ENCODE measurements around the gene ATOSB. TPM values are rescaled to one million over a fixed set of nuclear protein-coding genes. Genes with fewer than 3 reads are reported as not detected.

The ATOSB gene
- total and polyA plus RNA-seq, 9 of the 15 experiments (the other 6 are each of a cell fraction or from before 2014, with no cell fraction given) = 0.45 to 8.0 (median 4.2) TPM

DNA sequence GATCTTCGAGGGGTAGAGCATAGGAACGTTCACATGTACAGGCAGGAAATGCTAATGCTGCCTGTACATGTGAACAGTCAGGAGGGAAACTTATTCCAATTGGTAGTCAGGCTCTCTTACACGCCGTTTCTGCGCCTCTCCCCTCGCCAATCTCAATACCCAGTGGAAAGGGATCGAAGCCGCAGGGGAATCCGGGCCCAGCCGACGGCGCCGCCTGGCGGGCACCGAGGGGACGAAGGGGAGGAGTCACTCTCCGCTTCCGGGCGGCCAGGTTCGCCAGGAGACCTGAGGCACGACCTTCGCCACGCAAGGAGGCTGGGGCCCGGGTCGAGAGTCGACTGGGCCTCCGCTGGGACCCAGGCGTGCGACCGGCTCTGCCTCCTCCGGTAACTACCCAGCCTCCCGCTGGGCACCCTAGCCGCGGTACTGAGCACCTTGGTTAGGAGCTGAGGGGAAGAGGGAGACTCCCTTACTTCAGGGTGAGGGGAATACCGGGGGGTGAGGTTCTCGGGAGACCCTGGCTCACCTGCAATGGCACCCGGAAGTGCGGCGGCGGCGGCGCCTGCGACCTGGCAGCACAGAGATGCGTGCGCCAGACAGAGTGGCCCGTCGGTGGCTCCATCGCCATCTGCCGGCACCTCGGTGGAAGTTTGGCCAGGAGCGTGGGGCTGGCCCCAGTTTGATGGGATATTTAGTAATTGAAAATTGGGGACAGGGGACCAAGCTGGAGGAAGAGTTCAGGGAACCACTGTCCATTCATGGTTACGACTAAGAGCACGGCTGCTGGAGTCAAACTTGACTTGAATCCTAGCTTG, 19.4 kb downstream of the ATOSB start, which contains the start of gene PIGO (continued):
- no peak for TF ChIP-seq ZNF766 (CRISPR knock-in tag; conservative IDR thresholded peaks at IDR 0.05)
- TF ChIP-seq, protein P1, sequence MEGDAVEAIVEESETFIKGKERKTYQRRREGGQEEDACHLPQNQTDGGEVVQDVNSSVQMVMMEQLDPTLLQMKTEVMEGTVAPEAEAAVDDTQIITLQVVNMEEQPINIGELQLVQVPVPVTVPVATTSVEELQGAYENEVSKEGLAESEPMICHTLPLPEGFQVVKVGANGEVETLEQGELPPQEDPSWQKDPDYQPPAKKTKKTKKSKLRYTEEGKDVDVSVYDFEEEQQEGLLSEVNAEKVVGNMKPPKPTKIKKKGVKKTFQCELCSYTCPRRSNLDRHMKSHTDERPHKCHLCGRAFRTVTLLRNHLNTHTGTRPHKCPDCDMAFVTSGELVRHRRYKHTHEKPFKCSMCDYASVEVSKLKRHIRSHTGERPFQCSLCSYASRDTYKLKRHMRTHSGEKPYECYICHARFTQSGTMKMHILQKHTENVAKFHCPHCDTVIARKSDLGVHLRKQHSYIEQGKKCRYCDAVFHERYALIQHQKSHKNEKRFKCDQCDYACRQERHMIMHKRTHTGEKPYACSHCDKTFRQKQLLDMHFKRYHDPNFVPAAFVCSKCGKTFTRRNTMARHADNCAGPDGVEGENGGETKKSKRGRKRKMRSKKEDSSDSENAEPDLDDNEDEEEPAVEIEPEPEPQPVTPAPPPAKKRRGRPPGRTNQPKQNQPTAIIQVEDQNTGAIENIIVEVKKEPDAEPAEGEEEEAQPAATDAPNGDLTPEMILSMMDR (IDR thresholded peaks at IDR 0.05 in 2 of 3, conservative IDR thresholded peaks at IDR 0.05 in 1 of 3; ENCODE audit: insufficient read depth in 2 of 3, low read depth in 1 of 3, low read length in 3 of 3) = peak; percentile 78 to 85 (median 82)
- TF ChIP-seq SUPT5H (IDR thresholded peaks at IDR 0.05) = peak; percentile 86
- peak; percentile 68 for TF ChIP-seq HCFC1 (IDR thresholded peaks at IDR 0.05; ENCODE audit: low read depth, low read length)
- no peak for TF ChIP-seq LARP7 (IDR thresholded peaks at IDR 0.05)
- TF ChIP-seq NR2C1 (IDR thresholded peaks at IDR 0.05) = peak; percentile 75
- peak; percentile 79 for TF ChIP-seq NR2C1 (tag; IDR thresholded peaks at IDR 0.05)
- TF ChIP-seq ZNF347 (CRISPR knock-in tag; IDR thresholded peaks at IDR 0.05; ENCODE audit: low read depth) = no peak
- TF ChIP-seq ZNF445 (CRISPR knock-in tag; IDR thresholded peaks at IDR 0.05; ENCODE audit: low read depth) = no peak
- no peak for TF ChIP-seq ZNF24 (IDR thresholded peaks at IDR 0.05)
- TF ChIP-seq, protein P2, sequence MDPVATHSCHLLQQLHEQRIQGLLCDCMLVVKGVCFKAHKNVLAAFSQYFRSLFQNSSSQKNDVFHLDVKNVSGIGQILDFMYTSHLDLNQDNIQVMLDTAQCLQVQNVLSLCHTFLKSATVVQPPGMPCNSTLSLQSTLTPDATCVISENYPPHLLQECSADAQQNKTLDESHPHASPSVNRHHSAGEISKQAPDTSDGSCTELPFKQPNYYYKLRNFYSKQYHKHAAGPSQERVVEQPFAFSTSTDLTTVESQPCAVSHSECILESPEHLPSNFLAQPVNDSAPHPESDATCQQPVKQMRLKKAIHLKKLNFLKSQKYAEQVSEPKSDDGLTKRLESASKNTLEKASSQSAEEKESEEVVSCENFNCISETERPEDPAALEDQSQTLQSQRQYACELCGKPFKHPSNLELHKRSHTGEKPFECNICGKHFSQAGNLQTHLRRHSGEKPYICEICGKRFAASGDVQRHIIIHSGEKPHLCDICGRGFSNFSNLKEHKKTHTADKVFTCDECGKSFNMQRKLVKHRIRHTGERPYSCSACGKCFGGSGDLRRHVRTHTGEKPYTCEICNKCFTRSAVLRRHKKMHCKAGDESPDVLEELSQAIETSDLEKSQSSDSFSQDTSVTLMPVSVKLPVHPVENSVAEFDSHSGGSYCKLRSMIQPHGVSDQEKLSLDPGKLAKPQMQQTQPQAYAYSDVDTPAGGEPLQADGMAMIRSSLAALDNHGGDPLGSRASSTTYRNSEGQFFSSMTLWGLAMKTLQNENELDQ (CRISPR knock-in tag; IDR thresholded peaks at IDR 0.05; ENCODE audit: borderline replicate concordance) = no peak
- TF ChIP-seq, protein P3, sequence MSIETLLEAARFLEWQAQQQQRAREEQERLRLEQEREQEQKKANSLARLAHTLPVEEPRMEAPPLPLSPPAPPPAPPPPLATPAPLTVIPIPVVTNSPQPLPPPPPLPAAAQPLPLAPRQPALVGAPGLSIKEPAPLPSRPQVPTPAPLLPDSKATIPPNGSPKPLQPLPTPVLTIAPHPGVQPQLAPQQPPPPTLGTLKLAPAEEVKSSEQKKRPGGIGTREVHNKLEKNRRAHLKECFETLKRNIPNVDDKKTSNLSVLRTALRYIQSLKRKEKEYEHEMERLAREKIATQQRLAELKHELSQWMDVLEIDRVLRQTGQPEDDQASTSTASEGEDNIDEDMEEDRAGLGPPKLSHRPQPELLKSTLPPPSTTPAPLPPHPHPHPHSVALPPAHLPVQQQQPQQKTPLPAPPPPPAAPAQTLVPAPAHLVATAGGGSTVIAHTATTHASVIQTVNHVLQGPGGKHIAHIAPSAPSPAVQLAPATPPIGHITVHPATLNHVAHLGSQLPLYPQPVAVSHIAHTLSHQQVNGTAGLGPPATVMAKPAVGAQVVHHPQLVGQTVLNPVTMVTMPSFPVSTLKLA (conservative IDR thresholded peaks at IDR 0.05) = peak; percentile 65 to 86
- no peak for TF ChIP-seq FOS (IDR thresholded peaks at IDR 0.05; ENCODE audit: extremely low read depth, insufficient read length)
- TF ChIP-seq TAF15 (IDR thresholded peaks at IDR 0.05; ENCODE audit: low read depth, low read length) = no peak
- TF ChIP-seq FOXA3 (CRISPR knock-in tag; conservative IDR thresholded peaks at IDR 0.05 in 1 of 2, IDR thresholded peaks at IDR 0.05 in 1 of 2) = no peak
- TF ChIP-seq SMC3 (conservative IDR thresholded peaks at IDR 0.05; ENCODE audit: insufficient read depth, low read depth, low read length) = peak; percentile 49; the same call in 1 of the 2 replicates
- TF ChIP-seq YY1 (IDR thresholded peaks at IDR 0.05; ENCODE audit: borderline replicate concordance in 1 of 3, control insufficient read depth in 1 of 3, extremely low read depth in 1 of 3, insufficient read depth in 3 of 3, insufficient read length in 1 of 3, insufficient replicate concordance in 2 of 3, low read depth in 1 of 3, low read length in 2 of 3) = peak; percentile 20 to 76 (median 75)
- TF ChIP-seq MTA2 (IDR thresholded peaks at IDR 0.05; ENCODE audit: low read depth) = no peak
- TF ChIP-seq ATF7 (IDR thresholded peaks at IDR 0.05) = no peak; the same call in 1 of the 2 replicates
- TF ChIP-seq, protein P4, sequence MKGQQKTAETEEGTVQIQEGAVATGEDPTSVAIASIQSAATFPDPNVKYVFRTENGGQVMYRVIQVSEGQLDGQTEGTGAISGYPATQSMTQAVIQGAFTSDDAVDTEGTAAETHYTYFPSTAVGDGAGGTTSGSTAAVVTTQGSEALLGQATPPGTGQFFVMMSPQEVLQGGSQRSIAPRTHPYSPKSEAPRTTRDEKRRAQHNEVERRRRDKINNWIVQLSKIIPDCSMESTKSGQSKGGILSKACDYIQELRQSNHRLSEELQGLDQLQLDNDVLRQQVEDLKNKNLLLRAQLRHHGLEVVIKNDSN (CRISPR knock-in tag; IDR thresholded peaks at IDR 0.05) = no peak
- no peak for TF ChIP-seq TFAM (CRISPR knock-in tag; conservative IDR thresholded peaks at IDR 0.05)
- no peak for TF ChIP-seq NFXL1 (CRISPR knock-in tag; IDR thresholded peaks at IDR 0.05)
